ENCODE data around the gene RIMS3. TPM values are rescaled to one million over a fixed set of nuclear protein-coding genes. Genes with fewer than 3 reads are reported as not detected.

RIMS3 gene
- total and polyA plus RNA-seq, 7 donors: 1.2 to 13.7 (median 6.1) TPM

DNA sequence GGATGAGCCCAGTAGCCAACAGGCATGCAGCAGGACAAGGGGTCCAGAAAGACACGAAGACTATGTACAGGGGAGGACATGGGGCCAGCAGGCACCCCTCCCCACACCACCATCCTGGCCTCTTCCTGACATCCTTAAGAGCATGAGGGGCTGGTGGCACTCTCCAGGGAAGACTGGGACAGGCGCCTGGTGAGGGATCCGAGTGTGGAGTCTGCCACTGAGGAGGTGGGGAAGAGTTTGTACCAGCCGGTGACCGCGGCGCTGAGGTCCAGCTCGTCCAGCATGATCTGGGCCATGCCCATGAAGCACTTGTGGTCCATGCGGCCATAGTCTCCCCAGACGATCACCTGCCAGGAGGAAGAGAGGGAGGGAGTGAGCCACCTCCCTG lies 39.1 kb downstream of the RIMS3 start:
- intact Hi-C loops (cut with DNase I): no loop called here
- 95 to 96% methylated on average over 10 of the region's 10 CpGs for WGBS, 2 donors
- TF ChIP-seq POLR2AphosphoS5 (IDR thresholded peaks at IDR 0.05) (no peak), EP300 (IDR thresholded peaks at IDR 0.05) (no peak), POLR2A (IDR thresholded peaks at IDR 0.05) (no peak)
- TF ChIP-seq, protein P1, sequence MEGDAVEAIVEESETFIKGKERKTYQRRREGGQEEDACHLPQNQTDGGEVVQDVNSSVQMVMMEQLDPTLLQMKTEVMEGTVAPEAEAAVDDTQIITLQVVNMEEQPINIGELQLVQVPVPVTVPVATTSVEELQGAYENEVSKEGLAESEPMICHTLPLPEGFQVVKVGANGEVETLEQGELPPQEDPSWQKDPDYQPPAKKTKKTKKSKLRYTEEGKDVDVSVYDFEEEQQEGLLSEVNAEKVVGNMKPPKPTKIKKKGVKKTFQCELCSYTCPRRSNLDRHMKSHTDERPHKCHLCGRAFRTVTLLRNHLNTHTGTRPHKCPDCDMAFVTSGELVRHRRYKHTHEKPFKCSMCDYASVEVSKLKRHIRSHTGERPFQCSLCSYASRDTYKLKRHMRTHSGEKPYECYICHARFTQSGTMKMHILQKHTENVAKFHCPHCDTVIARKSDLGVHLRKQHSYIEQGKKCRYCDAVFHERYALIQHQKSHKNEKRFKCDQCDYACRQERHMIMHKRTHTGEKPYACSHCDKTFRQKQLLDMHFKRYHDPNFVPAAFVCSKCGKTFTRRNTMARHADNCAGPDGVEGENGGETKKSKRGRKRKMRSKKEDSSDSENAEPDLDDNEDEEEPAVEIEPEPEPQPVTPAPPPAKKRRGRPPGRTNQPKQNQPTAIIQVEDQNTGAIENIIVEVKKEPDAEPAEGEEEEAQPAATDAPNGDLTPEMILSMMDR (IDR thresholded peaks at IDR 0.05): no peak
- no peak for DNase-seq
- no peak overlapping the region for H3K27ac ChIP-seq
- H3K27me3 ChIP-seq: no peaks in the 10 kb centered on the region
- no peaks in the 10 kb centered on the region for H3K9me3 ChIP-seq
- H3K4me1 ChIP-seq: peaks cover 0 to 7% (median 0%) of the 10 kb centered on the region in 4 donors
- H3K36me3 ChIP-seq: no peaks in the 10 kb centered on the region
- H3K4me3 ChIP-seq: no peak overlapping the region

DNA sequence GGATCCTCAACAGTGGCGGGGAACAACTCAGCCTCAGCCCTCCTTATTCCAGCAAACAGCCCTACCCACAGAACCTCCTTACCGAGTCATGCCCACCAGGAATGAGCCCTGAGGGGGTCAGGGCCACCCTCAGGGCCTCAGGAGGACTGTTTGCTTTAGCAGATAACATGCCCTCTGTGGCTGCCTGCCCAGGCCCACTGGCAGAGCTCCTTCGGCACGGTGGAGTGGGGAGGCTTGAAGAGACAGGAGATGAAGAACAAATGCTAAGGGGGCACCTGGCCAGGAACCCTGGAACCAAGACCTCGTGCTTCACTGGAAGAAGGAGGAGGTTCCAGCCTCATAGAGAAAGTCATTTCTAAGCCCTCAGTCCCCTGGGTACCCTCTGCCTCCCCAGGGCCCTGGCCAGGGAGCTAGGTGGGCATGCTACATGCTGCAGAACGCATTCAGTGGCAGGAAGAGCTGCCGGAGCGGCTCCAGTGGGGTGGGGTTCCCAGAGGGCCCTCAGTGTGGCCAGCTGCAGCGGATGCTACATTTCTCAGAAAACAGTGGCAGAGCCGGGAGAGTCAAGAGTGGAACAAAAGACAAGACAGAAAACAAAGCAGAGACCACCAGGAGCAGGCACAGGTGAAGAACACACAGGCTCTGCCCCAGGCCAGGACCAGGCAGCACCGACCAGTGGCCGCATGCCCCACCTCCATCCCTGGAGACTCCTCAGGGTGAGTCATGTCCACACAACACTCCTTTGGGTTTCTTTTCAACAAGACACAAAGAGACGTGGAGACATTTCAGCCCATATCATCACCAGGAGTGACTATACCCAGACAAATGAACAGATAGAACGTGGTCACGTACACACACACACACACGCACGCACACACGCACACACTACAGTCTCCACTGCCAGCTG lies 39.8 kb downstream of the RIMS3 start:
- Histone ChIP-seq H3K9me3 (no peaks in the 10 kb centered on the region), H3K36me3 (no peaks in the 10 kb centered on the region), H3K27ac (no peak overlapping the region), H3K4me1 (peaks cover 0 to 7% (median 0%) of the 10 kb centered on the region in 4 donors), H3K4me3 (no peak overlapping the region), H3K27me3 (no peaks in the 10 kb centered on the region)
- TF ChIP-seq, protein P1 (IDR thresholded peaks at IDR 0.05): no peak
- no peak for TF ChIP-seq EP300 (IDR thresholded peaks at IDR 0.05)
- TF ChIP-seq POLR2AphosphoS5 (IDR thresholded peaks at IDR 0.05): no peak
- TF ChIP-seq POLR2A (IDR thresholded peaks at IDR 0.05): no peak
- no peak for DNase-seq
- intact Hi-C loops (cut with DNase I): no loop called here
- WGBS, 2 donors: 67 to 79% methylated on average over 18 of the region's 18 CpGs

DNA sequence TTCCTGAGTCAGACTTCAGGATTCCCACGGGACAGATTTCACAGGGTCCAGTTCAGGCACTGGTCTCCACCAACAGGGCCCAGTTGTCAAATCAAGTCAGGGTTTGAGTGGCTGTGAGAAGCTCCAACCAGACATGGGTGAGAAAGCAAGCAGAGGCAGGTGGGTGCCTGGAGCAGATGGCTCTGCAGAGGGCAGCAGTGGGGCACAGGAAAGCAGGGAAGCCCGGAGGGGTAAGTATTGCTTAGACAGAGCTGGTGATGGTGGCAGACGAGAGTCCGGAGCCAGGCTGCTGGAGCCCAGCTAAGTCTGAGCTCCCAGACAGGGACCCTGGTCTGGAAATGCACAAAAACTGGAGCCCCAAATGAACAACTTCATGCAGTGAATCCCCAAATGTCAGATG lies 40.4 kb downstream of the RIMS3 start:
- H3K4me3 ChIP-seq: no peak overlapping the region
- TF ChIP-seq, protein P1 (IDR thresholded peaks at IDR 0.05): peak in 1 of 4 experiments; percentile 23
- no peak for TF ChIP-seq EP300 (IDR thresholded peaks at IDR 0.05)
- H3K27me3 ChIP-seq: no peaks in the 10 kb centered on the region
- intact Hi-C loops (cut with DNase I): no loop called here
- no peaks in the 10 kb centered on the region for H3K9me3 ChIP-seq
- no peak overlapping the region for H3K27ac ChIP-seq
- no peaks in the 10 kb centered on the region for H3K36me3 ChIP-seq
- no peak for DNase-seq
- peaks cover 0 to 7% (median 0%) of the 10 kb centered on the region in 4 donors for H3K4me1 ChIP-seq
- WGBS, 2 donors: 23 to 44% methylated on average over 4 of the region's 4 CpGs

DNA sequence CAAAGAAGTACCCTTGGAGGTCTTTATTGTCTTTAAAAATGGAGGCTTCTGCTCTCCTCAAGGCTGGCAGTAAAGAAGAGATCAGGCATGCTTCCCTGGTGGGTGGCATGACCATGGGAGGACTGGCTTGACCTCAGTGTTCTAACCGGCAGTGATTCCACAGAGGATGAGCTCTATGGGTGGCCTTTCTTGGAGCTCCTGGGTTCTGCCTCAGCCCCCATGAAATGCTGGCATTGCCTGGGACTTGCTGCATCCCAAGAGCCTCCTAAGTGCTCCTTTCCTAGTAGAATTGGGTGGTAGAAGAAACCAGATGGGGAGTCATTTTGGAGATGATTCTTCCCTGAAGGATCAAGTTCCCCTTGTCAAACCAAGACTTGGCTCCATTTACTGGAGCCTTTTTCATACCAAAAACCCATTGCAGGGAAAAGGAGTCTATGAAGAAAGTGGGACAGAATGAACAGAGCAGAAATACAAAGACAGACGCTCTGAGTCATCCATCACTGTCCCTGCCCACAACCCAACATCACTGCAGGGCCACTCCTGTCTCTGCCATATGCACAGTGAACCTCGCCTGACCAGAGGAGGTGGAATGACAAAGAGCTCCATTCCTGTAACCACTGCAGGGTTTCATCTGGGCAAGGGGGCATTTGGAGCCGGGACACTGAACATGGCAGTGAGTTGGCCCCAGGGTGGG lies 42.4 kb downstream of the RIMS3 start:
- Histone ChIP-seq H3K4me3 (no peak overlapping the region), H3K9me3 (no peaks in the 10 kb centered on the region), H3K36me3 (no peaks in the 10 kb centered on the region), H3K27me3 (no peaks in the 10 kb centered on the region), H3K4me1 (peaks cover 0 to 7% (median 0%) of the 10 kb centered on the region in 4 donors), H3K27ac (no peak overlapping the region)
- intact Hi-C loops (cut with DNase I): no loop called here
- TF ChIP-seq EP300 (IDR thresholded peaks at IDR 0.05) (no peak), POLR2A (IDR thresholded peaks at IDR 0.05) (no peak), POLR2AphosphoS5 (IDR thresholded peaks at IDR 0.05) (no peak)
- TF ChIP-seq, protein P1 (IDR thresholded peaks at IDR 0.05): no peak
- WGBS, 2 donors: 91 to 93% methylated on average over 4 of the region's 4 CpGs
- no peak for DNase-seq

Measured in sigmoid colon (tissue), 7 donors.